GM18517 (cell line): Measurements from ENCODE around the gene R3HCC1L.

Source experiments
- ATAC-seq: cut with Tn5 transposase; IDR thresholded peaks from one replicate; pipeline ENCODE4 v1.9.1; 2021; ENCODE audit warnings: mild to moderate bottlenecking, moderate library complexity; ENCODE audit not compliant: unreplicated experiment

R3HCC1L gene

DNA sequence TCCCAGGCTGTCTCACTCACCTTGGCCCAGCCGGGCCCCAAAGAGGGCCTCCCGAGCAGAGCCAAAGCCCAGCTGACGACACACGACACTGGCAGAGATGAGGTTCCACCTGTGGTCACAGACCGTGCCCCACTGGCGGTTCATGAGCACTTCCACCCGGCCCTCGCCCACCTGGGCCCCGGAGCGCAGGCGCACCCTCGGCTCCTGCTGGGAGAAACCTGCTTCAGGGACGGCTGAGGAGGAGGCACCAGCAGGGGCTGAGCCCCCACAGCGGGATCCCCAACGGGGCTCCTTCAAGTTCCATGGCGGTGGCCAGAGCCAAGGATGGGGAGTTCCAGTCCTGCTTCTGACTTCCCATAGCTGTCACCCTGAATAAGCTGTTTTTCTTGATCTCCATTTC, 123.5 kb downstream of the R3HCC1L start:
- no peak for ATAC-seq

DNA sequence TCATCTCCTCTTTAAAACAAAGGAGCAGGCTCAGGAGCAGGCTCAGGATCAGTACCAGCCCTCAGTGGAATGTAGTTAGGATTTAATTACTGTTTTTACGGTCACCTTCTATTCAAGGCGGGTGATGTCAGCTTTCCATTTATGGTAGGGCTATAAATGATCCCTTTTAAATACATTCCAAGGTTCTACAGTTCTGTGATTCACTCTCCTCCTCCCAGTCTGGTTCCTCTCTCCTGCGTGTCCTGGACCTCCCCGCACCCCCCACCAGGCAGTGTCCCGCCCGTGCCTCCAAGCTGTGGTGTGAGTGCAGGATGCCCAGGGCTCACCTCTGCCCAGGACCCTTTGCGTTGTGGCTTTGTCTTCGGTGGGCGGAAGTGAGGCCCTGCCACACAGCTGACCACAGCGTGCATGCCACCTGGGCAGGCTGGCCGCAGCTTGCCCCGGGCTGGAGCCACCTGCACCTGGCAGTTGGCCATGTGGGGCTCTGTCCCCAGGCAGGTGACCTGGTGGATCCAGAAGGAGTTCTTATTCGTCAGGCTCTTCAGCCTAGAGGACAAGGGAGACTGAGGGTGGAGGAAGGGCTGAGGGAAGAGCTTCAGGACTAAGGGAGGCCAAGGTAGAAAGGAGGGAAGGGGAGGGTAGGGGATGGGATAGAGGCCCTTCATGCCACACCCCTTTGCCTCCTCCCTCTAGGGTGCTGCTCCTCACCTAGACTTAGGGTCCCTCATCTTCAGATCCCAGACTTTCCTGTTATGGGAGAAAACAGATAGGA, 124.4 kb downstream of the R3HCC1L start:
- ATAC-seq = no peak

- no peak for ATAC-seq
Measured at GRCh38 chr10:98259606-98260315, 125.3 kb downstream of the R3HCC1L start.

- ATAC-seq = no peak
Measured at GRCh38 chr10:98260350-98260749, 125.9 kb downstream of the R3HCC1L start.

- no peak for ATAC-seq
Measured at GRCh38 chr10:98260752-98261151, 126.3 kb downstream of the R3HCC1L start.

- ATAC-seq = no peak
Measured at GRCh38 chr10:98261436-98262277, 127.2 kb downstream of the R3HCC1L start.

DNA sequence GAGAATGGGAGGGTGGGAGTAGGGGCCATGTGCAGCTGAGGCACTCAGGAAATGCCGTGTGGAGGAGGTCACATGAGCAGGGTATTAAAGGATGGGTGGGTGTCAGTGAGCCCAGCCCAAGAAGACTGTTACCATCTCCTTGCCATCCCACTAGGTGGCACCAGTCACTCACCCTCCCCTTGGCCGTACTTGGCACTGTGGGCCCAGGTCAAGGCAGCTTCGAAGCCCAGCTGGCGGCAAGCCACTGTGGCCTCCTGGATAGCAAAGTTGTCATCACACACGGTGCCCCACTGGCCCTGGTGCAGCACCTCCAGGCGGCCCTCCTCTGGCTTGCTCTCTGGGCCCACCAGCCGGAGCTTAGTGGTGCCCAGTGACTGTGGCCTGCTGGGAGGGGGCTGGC, 128.1 kb downstream of the R3HCC1L start:
- no peak for ATAC-seq

DNA sequence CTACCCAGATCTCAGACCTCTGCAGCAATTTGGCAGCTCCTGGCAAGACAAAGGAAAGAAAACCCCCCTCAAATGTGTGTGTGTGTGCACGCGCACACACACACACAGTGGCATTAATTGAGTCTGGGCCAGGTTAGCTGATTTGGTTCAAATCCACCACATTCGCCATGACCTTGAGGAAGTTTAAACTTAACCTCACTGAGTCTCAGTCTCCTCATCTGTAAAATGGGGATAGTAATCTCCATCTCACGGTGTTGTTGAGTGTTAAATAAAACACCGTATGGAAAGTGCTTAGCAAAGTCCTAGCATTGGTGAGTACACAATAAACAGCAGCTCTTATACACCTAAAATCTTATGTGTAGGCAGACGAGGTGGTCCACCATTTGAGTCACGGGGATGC, 128.6 kb downstream of the R3HCC1L start:
- ATAC-seq = no peak

DNA sequence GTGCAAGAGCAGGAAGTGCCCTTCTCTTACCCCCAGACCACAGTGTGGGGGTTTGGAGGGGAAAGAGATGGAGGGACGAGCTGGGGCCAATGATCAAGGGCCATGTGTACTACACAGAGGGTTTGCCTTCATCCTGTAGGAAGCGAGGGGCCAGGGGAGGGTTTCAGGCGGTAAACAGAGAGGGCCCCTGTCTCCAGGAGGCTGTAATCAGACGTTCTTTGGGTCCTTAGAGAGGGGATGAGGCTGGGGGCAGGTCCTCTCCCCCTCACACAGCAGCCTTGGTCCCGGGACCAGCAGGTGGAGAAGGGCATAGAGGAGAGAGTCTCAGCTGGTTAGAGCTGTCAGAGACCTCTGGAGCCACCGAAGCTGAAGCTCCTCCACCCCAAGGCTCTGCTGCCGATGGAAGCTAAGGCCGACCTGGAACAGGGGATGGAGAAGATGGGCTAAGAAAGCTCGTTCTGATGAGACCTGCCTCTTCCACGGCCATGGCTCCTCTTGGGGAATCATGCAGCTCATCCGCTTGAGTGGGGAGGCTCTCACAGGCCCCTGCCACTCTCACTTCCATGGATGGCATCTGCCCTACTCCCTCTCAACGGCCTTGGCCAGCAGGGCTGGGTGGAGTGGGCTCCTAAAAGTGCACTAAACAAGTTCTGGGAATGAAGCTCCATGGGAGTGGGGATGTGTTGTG, 130.1 kb downstream of the R3HCC1L start:
- no peak for ATAC-seq

DNA sequence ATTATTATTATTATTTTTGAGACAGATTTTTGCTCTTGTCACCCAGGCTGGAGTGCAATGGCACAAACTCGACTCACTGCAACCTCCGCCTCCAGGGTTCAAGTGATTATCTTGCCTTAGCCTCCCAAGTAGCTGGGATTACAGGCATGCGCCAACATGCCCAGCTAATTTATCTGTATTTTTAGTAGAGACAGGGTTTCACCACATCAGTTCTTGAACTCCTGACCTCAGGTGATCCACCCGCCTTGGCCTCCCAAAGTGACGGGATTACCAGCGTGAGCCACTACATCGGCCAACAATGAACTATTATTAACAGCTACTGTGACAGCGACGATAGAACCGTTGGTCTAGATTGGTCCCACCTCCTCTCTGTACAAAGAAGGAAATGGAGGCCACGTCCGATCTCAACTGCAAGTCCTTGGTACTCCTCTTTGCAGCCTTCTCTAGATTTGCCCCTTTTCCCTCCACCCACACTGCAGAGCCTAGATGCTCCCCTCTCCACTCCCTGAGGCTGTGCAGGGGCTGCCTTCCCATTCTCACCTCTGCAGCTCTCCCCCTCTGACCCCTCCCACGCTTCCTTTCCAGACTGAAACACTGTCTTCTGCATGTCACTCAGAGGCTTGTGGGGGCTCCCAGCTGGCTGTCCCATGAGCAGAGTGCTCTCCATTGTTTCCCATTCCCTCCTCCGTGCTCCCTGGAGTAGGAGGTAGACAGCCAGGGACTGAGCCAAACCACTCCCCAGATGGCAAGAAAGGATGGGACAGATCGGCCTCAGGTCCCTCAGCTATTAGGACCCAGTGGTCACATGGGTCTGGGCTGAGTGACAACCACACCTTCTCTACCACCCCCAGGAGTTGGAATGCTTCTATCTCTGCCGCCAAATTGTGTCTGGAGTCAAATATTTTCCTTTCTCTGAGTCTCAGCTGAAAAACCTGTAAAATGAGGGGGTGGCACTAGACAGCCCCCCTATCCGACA, 131.2 kb downstream of the R3HCC1L start:
- ATAC-seq = no peak

DNA sequence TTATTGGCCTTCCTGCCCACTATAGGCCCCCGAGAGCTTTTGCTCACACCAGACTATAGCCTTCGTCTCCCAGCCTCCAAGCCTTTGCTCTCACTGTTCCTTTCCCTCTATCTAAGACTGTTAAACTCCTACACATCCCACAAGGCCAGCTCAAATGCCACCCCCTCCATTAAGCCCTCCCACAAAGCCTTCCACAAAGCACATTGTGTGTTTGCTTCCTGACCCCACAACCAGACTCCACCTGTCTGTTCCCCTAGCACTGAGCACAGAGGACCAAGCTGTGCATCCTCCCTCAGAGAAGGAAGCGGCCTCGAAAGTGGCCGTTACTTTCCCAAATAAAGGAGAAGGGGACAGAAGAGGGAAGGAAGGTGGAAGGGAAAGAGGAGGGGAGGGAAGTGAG, 132.2 kb downstream of the R3HCC1L start:
- ATAC-seq = no peak

- ATAC-seq = no peak
Measured at GRCh38 chr10:98267069-98267893, 132.8 kb downstream of the R3HCC1L start.

DNA sequence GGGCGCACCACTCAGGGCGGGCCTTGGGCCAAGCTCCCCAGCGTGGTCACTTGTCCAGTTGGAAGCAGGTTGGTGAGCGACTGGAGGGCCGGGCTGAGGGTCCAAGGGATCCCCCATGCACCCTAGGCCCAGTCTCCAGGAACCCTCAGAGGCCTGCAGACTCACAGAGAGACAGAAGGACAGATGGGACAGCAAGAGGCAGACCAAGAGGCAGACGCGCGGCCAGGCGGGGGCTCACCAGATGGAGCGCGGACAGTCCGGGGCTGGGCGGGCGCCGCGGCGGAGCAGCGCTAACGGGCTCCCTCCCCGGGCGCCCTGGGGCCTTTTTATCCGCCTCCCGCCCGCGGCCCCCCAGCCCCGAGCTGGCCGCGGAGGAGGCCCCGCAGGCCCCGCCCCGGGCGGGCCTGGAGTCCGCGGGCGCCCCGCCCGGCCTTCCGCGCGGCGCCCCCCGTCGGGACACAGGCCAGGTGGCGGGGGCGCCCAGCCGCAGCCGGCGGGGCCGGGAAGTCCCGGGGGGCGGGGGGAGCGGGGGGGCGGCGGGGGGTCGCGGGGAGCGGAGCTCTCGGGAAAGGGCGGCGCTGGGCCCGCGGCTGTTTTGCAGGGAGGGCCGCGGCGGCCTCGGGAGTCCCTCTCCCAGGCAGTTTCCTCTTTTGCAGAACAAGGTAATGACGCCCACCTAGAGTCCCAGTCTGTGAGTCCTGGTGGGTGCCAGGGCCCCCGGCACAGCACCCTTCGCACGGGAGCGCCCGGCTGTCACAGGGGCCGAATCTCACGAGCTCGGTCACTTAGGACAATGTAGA, 133.6 kb downstream of the R3HCC1L start, which contains the start of gene LOXL4:
Gene LOXL4, minus strand, starts transcription at position 301 of the 800 bp plus-strand sequence. CDS start 5,175 bp downstream, outside the sequence.
- no peak for ATAC-seq

DNA sequence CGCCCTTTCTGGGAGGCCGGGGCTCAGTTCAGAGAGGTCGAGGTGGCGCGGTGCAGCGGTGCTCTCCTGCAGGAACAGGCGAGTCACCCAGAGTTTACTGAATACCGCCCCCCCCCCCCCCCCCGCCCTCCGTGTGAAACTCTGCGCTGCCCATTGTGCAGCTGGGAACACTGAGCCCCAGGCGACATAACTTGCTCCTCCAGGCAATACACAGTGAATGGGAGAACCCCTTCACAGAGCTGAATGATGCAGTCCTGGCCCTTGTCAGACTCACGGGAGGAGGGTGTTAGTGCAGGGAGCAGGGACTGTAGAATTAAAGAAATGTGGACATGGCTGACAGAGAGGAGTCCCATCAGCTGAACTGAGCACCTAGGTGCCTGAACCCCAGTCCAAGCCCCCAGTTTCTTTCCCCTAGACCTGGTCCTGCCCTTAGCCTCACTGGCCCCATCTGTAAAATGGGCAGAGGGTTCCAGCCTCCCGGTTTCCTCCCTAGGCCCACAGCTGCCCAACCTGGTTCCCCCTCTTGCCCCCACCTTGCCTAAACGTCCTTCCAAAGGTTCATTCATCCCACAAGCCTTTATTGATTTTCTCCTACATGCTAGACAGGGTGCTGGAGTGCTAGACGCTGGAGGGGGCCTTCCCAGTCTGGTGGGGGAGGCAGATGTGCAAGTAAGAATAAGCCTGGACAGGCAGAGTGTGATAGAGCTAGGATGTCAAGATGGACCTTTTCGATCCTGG, 134.4 kb downstream of the R3HCC1L start:
- no peak for ATAC-seq

GRCh38 chr10:98269435-98269912, 135.0 kb downstream of the R3HCC1L start:
- no peak for ATAC-seq

- no peak for ATAC-seq
Measured at GRCh38 chr10:98270073-98270740, 135.8 kb downstream of the R3HCC1L start.

- ATAC-seq = no peak
Measured at GRCh38 chr10:98270786-98271185, 136.3 kb downstream of the R3HCC1L start.
